ENCODE data around the gene ACAA1. TPM values are rescaled to one million over a fixed set of nuclear protein-coding genes. Genes with fewer than 3 reads are reported as not detected.

The ACAA1 gene
- total RNA-seq, 1 experiment from 2014 or later, result 44.3 TPM

- Histone ChIP-seq H3K23me2 (ENCODE audit: insufficient read length, low read depth, low read length, poor library complexity, severe bottlenecking) (no peaks in the 10 kb centered on the region), H3K9ac (ENCODE audit: extremely low read depth, insufficient read length, low read length) (no peak overlapping the region), H2BK20ac (ENCODE audit: low read depth, low read length, poor library complexity, severe bottlenecking) (no peak overlapping the region), H3K14ac (ENCODE audit: insufficient read depth, low read length) (no peak overlapping the region), H3K79me2 (ENCODE audit: insufficient read depth, low read length) (no peaks in the 10 kb centered on the region), H2BK12ac (ENCODE audit: insufficient read length, low read depth, low read length) (no peak overlapping the region), H4K8ac (replicated peaks; ENCODE audit: insufficient read length, low read depth, low read length) (no peak overlapping the region), H2BK5ac (ENCODE audit: insufficient read length, low read length) (no peak overlapping the region), H4K5ac (ENCODE audit: insufficient read length, low read depth, low read length) (no peak overlapping the region), H3K9me3 (ENCODE audit: control insufficient read depth, low read depth, low read length) (no peaks in the 10 kb centered on the region), H3K79me1 (ENCODE audit: insufficient read depth, low read depth, low read length, poor library complexity, severe bottlenecking) (no peaks in the 10 kb centered on the region), H2BK120ac (ENCODE audit: low read depth, low read length, poor library complexity, severe bottlenecking) (no peak overlapping the region), H4K20me1 (ENCODE audit: control insufficient read depth, insufficient read depth, insufficient read length) (no peaks in the 10 kb centered on the region), H2AFZ (ENCODE audit: low read length) (no peak overlapping the region), H3K18ac (ENCODE audit: insufficient read length, low read depth, low read length) (no peak overlapping the region), H3K4me1 (ENCODE audit: insufficient read depth, low read length) (no peaks in the 10 kb centered on the region), H3T11ph (ENCODE audit: low read length) (no peak overlapping the region), H2BK15ac (ENCODE audit: low read depth, low read length) (no peak overlapping the region), H3K27ac (ENCODE audit: insufficient read length, low read depth, low read length) (no peak overlapping the region), H3K4me2 (ENCODE audit: insufficient read depth, insufficient read length, low read length) (no peak overlapping the region), H3K23ac (ENCODE audit: insufficient read length, low read depth, low read length) (no peak overlapping the region), H3K56ac (ENCODE audit: insufficient read length, low read depth, low read length) (no peak overlapping the region), H2AK5ac (ENCODE audit: insufficient read length, low read length) (no peak overlapping the region), H3K27me3 (ENCODE audit: insufficient read depth, low read length) (no peaks in the 10 kb centered on the region), H3K4ac (ENCODE audit: low read depth, low read length) (no peak overlapping the region), H4K91ac (ENCODE audit: insufficient read length, low read depth, low read length) (no peak overlapping the region)
- WGBS (ENCODE audit: extremely low coverage, insufficient read length, low lambda C conversion rate), result no CpG with 5 or more reads among the region's 2 CpGs
- H3K4me3 Mint-ChIP-seq, result no peak overlapping the region
- no peak overlapping the region for H3K27ac Mint-ChIP-seq
- TF ChIP-seq CTCF (conservative IDR thresholded peaks at IDR 0.05), result no peak
- H3K9me3 Mint-ChIP-seq, result no peaks in the 10 kb centered on the region
- DNase-seq, result no peak
- no peaks in the 10 kb centered on the region; the same call in 1 of the 2 replicates for H3K27me3 Mint-ChIP-seq (ENCODE audit: low read depth)
- H3K4me1 Mint-ChIP-seq, result peaks cover 0 to 4% of the 10 kb centered on the region in 2 experiments; a peak in 2 of 4 replicates
- no peaks in the 10 kb centered on the region for H3K36me3 Mint-ChIP-seq (ENCODE audit: insufficient read depth in 1 of 3, low read depth in 3 of 3)
These were observed 17.1 kb upstream of the ACAA1 start for GRCh38 chr3:38154033-38154494.
